ENCODE measurements around the gene NXT1.

- no peak for TF ChIP-seq CTCF (IDR thresholded peaks at IDR 0.05; ENCODE audit: borderline replicate concordance, extremely low read depth, low read length, poor library complexity, severe bottlenecking)
- no peak for TF ChIP-seq EZH2 (IDR thresholded peaks at IDR 0.05; ENCODE audit: borderline replicate concordance, low read depth, low read length, severe bottlenecking)
Measured at GRCh38 chr20:23379772-23380171, 29.2 kb downstream of the NXT1 start.

Measured in DND-41 (cell line).